ENCODE measurements around the gene CHCHD6. TPM values are rescaled to one million over a fixed set of nuclear protein-coding genes. Genes with fewer than 3 reads are reported as not detected.

Gene CHCHD6
- total RNA-seq, 2 donors from 2014 or later: 8.4 to 10.9 TPM

DNA sequence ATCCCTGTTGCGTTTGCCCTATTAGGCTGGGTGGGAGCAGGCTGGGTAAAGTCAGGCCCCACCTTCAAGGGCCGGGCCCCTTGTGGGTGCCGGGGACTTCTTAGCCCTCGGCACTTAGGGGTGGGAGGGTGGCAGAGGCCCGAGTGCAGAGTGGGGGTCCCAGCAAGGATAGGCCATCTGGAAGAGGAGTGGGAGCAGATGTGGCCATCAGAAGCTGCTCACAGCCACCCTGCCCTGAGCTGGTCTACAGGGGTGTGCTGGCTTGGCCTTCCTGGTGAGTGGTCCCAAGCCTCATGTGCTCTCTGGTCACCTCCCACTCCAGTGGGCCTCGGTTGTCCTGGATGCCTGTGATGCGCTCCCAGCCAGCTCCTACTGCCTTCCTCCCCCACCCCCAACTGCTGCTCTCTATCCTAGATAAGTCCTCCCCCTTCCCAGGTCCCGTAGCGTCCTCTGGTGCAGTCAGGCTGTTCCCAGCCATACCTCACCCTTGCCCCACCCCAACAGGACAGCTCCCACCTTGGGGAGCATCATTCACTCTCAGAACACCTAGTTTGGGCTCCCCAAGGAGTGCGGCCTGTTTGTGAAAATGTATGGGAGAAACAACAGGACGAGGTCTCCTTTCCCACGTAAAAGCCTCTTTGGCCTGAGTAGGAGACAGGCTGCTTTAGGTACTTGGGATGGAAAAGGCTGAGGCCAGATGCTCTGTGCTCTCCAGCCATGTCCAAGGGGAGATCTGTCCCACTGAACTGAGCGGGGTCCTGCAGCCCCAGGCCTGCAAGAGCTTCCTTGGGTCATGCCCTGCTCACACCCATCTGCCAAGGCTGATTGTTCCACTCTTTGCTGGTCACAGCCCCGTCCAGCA lies 254.0 kb downstream of the CHCHD6 start:
- no peak overlapping the region for H3K4me3 ChIP-seq
- no peak for TF ChIP-seq CTCF (IDR thresholded peaks at IDR 0.05)
- H3K9me3 ChIP-seq: no peaks in the 10 kb centered on the region
- no peak overlapping the region for H3K27ac ChIP-seq
- DNase-seq (ENCODE audit: low spot score): no peak
- peaks cover 0 to 27% of the 10 kb centered on the region in 2 donors for H3K4me1 ChIP-seq
- H3K27me3 ChIP-seq: no peaks in the 10 kb centered on the region
- H3K36me3 ChIP-seq: no peaks in the 10 kb centered on the region

DNA sequence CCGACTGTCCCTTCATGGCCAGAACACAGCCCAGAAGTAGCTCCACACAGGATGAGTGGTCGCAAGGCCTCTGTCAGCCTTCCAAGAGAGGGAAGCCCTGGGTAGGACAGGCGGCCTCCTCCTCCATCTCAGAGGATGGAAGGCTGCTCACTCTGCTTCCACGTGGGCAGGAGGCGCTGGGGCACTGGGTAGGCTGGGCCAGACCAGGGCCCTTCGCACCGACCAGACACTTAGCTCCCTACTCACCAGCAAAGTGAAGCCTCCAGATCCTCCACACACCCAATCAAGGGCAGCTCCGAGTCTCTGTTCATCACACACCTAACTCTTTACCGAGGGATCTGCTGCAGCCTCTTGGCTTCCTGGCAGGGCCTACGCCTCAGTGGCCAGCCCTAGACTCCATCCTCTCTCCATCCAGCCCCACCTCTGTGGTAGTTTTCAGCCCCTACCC lies 254.6 kb downstream of the CHCHD6 start:
- Histone ChIP-seq H3K27me3 (no peaks in the 10 kb centered on the region), H3K27ac (no peak overlapping the region), H3K4me3 (no peak overlapping the region), H3K4me1 (peaks cover 0 to 27% of the 10 kb centered on the region in 2 donors), H3K36me3 (no peaks in the 10 kb centered on the region), H3K9me3 (no peaks in the 10 kb centered on the region)
- DNase-seq (ENCODE audit: low spot score): no peak
- no peak for TF ChIP-seq CTCF (IDR thresholded peaks at IDR 0.05)

DNA sequence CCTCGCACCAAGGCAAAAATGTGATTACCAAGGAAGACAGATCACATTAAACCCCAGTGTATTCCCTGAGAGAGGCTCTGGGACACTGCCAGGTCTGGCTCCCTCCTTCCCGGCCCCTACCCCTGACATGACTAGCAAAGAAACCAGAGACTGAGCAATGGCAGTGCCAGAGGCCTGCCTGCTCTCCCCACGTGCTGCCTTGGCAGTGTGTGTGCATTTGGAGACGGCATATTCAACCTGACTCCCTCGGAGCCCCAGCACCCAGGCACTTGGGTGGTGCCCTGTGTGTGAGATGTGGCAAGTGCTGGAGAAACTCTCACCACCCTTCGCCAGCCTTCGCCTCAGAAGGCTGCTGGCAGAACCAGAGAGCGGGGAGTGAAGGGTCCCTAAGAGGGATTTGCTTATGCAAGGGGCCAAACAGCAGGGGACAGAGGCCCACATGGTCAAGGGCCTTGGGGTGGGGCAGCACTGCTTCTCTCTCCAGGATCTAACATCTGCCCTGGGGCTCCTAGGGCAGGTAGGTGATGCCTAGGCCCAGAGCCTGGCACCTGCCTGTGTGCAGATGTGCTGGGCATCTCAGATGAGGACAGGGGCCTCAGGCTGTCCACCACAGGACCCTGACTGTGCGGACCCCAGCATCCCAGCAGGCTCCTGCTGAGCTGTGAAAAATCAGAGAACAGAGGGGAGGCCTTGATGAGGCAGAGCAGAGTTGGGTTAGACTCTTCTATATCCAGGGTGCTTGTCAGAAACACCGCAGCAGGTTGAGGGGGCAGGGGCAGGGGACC lies 255.3 kb downstream of the CHCHD6 start:
- Histone ChIP-seq H3K9me3 (no peaks in the 10 kb centered on the region), H3K27me3 (no peaks in the 10 kb centered on the region), H3K4me1 (peaks cover 0 to 27% of the 10 kb centered on the region in 2 donors), H3K4me3 (no peak overlapping the region), H3K27ac (no peak overlapping the region), H3K36me3 (no peaks in the 10 kb centered on the region)
- no peak for DNase-seq (ENCODE audit: low spot score)
- TF ChIP-seq CTCF (IDR thresholded peaks at IDR 0.05): no peak

- DNase-seq (ENCODE audit: low spot score): no peak
- Histone ChIP-seq H3K9me3 (no peaks in the 10 kb centered on the region), H3K4me1 (peaks cover 0 to 27% of the 10 kb centered on the region in 2 donors), H3K27ac (peak overlapping the region; percentile 56 to 66), H3K4me3 (no peak overlapping the region), H3K27me3 (no peaks in the 10 kb centered on the region), H3K36me3 (no peaks in the 10 kb centered on the region)
- TF ChIP-seq CTCF (IDR thresholded peaks at IDR 0.05): no peak
Observed at GRCh38 chr3:126959921-126960603, 256.0 kb downstream of the CHCHD6 start.

DNA sequence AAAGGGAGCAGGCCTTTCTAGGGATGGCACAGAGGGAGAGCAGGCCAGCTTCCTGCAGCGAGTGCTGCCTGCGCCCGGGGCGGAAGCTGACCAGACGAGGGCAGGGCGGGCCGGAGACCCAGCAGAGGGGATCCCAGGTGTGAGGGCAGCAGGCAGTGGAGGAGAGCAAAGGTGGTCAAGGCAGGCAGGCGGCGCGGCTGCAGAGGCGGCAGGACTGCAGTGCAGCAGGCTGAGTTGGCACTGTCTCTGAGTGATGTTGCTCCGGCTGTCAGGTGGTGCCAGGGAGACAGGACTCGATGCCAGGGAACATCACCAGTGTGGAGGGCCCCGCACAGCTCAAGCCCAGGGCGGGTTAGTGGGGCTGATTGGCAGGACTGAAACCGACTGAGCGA lies 256.6 kb downstream of the CHCHD6 start:
- Histone ChIP-seq H3K36me3 (no peaks in the 10 kb centered on the region), H3K9me3 (no peaks in the 10 kb centered on the region)

More for the DNA sequence above, 256.6 kb downstream of the CHCHD6 start:
- Histone ChIP-seq H3K27me3 (no peaks in the 10 kb centered on the region), H3K27ac (peak overlapping the region; percentile 56 to 66), H3K4me1 (peaks cover 0 to 27% of the 10 kb centered on the region in 2 donors), H3K4me3 (no peak overlapping the region)
- no peak for TF ChIP-seq CTCF (IDR thresholded peaks at IDR 0.05)
- no peak for DNase-seq (ENCODE audit: low spot score)

Data from right atrium auricular region (tissue), 2 donors.